Eye (tissue), 1 donor: ENCODE measurements around the gene CD99.
"Not testable (repeated sequence)": the region's sequence is repeated elsewhere in the genome, so short reads cannot be mapped to it uniquely, and the experiment has no call there.

ENCODE experiments used
- DNase-seq: peaks from one replicate; pipeline ENCODE4 v3.0.0-alpha.2; 2015

The CD99 gene

DNA sequence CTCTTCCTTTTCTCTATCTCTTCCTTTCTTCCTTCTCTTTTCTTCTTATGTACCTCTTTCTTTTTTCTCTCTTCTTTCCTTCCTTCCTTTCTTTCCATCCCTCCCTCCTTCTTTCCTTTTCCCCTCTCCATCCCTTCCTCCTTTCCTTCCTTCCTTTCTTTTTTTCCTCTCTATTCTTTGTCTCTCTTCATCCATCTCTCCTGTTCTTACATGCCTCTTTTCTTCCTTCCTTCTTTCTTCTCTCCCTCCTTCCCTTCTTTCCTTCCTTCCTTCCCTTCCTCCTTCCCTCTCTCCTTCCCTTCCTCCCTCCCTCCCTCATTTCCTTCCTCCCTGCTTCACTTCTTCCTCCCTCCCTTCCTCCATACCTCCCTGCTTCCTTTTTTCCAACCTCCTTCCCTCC lies 41.6 kb downstream of the CD99 start:
- no peak for DNase-seq

GRCh38 chrX:2733286-2733685 lies 42.2 kb downstream of the CD99 start:
- DNase-seq: no peak

DNA sequence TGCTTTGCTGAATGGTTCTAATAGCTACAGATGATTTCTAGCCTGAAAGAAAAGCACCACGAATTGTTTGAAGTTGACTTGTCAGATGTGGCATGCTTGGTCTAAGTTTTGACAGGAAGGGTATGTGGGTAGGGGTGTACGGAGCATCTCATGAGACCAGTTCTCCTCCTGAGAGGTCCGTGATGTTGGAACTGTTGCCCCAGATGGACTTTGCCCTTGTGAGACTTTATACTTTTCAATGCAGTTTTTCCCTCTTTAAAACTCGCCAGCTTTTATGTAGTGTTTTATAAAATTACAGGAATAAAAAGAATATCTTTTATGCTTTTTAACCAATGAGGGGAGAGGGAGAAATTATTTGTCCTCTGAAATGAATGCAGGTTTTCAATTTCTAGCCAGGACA lies 44.2 kb downstream of the CD99 start:
- no peak for DNase-seq

- DNase-seq: no peak
Measured at GRCh38 chrX:2740672-2741071, 49.6 kb downstream of the CD99 start.

GRCh38 chrX:2741386-2741785 lies 50.3 kb downstream of the CD99 start:
- no peak for DNase-seq

GRCh38 chrX:2746250-2746649 lies 55.2 kb downstream of the CD99 start:
- DNase-seq: not testable (repeated sequence)

GRCh38 chrX:2748171-2748814 lies 57.2 kb downstream of the CD99 start:
- DNase-seq: no peak

DNA sequence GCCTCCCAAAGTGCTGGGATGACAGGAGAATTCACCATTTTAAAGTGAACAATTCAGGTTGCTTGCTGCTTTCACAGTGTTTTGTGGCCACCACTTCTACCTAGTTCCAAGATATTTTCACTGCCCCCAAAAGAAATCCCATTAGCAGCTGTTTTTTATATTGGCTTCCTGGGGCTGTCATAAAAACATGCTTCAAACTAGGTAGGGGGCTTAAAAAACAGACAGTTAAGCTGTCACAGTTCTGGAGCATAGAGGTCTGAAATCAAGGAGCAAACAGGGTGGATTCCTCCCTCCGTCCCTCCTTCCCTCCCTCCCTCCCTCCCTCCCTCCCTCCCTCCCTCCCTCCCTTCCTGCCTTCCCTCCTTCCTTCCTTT lies 57.7 kb downstream of the CD99 start:
- no peak for DNase-seq

DNA sequence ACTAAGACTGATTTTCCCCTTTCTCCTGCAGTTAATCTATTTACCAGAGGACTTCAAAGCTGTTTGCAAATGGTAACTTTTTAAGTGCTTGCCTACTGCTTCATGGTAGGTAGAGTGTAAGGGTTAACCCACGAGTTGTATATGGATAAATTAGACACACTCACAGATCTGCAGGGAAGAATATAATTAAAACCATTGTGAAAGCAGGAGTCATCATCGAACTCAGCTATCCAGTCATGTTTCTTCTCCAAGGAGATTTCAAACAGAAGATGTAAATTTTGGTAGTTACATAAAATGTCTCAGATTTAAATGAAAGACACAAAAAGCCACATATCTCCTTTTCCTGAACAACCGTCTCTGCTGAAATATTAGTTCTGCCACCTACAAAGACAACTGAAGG lies 60.2 kb downstream of the CD99 start:
- DNase-seq: no peak

GRCh38 chrX:2751874-2752300 lies 60.8 kb downstream of the CD99 start, which contains the start of gene XG:
XG (plus strand) TSS chrX:2752040; CDS start chrX:2752275, 235 bp downstream.
- not testable (repeated sequence) for DNase-seq

DNA sequence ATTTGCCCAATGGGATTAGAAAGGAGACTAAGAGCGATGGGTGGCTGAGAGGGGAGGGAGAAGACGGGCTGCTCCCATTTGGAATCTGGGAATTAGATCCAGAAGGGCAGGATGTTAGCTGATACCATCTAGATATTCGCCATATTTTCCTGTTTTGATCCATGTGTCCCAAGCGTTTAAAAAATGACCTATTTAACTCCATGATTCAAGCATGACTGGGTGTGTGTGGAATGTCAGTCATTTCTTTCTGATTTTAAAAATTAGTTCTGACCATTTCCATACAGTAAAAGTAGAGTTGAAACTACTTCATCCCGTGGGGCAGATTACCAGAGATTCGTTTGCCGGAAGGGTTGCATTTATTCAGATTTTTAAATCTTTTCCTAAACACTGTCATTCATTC lies 61.3 kb downstream of the CD99 start:
- not testable (repeated sequence) for DNase-seq

GRCh38 chrX:2755163-2755715 lies 64.1 kb downstream of the CD99 start:
- not testable (repeated sequence) for DNase-seq

- DNase-seq: no peak
Measured at GRCh38 chrX:2756548-2756947, 65.5 kb downstream of the CD99 start.

DNA sequence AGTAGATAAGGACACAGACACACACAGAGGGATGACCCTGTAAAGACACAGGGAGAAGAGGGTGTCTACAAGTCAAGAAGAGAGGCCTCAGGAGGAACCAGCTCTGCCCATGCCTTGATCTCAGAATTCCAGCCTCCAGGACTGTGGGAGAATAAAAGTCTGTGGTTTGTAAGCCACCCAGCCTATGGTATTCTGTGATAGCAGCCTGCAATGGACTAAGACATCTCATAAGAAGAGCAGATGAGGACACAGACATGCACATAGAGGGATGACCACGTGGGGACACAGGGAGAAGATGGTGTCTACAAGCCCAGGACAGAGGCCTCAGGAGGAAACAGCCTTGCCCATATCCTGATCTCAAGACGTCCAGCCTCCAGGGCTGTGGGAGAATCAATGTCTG lies 70.2 kb downstream of the CD99 start:
- DNase-seq: no peak

GRCh38 chrX:2762671-2763070 lies 71.6 kb downstream of the CD99 start:
- not testable (repeated sequence) for DNase-seq

GRCh38 chrX:2764766-2765548 lies 73.9 kb downstream of the CD99 start:
- DNase-seq: not testable (repeated sequence)

DNA sequence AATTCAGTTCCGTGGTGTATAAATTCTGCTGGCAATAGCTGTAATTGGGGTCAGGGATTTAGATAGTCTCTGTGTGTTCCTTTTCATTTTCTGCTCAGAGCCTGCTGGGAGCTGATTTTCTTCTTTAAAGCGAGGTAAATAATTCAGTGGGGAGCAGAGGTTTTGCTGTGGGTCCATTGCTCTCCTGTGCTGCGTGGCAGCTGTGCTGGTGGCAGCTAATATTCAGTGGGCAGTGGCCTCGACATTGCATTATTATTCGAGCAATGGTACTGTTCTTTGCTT lies 74.4 kb downstream of the CD99 start:
- DNase-seq: no peak

DNA sequence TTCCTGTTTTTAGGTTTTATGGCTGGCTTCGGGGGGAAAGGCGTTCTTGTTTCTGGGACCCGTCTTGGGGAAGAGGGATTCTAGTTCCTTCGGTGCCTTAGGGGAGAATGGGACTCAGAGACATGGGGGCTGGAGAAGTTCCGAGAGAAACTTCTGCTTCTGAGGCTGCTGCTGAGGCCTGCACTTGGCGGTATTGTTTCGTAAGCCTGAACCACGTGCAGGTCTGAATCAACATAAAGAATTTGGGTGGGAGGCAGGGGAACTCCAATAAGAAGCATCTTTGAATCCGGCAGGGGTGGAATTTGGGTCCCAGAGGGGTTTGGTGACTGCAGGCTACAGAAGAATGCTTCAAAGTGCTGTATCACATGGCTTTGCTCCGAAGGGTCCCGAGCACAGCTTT lies 75.8 kb downstream of the CD99 start:
- DNase-seq: peak; percentile 26

DNA sequence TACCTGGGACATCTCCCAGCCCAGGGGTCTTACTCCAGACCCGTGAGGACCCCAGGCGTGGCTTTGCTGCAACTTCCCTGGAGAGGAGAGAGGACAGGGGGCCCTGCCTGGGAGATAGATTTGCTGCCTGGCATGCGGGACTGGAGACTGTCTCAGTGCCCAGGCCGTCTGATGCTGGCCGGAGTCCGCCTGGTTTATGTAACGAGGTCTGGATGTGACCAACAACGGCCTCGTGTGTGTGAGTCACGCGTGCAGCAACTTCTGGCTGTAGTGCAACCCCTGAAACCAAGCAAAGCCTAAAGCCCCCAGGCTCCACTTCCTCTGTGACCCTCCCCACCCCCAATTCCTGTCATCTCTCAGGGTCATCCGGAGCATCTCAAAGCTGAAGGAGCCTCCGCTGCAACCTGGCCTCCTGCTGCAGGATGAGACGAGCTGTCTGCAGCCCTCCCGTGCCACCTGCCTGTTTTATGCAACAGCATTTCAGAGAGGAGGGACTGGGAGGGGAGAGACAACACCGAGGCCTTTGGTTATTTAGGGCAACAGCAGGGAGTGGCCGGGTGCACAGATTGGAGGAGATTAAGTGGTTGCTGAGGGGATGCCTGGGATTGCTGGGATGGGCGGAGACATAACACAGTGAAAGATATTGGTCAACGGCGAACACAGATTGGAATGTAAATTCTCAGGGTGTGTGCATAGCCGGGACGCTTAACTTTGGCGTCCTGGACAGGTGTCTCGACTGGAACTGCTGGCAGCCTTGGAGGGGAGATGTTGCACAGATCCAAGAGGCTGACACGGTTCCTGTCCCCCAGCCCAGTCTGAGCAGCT lies 76.7 kb downstream of the CD99 start:
- DNase-seq: peak; percentile 51

- no peak for DNase-seq
Measured at GRCh38 chrX:2769615-2770014, 78.5 kb downstream of the CD99 start.

DNA sequence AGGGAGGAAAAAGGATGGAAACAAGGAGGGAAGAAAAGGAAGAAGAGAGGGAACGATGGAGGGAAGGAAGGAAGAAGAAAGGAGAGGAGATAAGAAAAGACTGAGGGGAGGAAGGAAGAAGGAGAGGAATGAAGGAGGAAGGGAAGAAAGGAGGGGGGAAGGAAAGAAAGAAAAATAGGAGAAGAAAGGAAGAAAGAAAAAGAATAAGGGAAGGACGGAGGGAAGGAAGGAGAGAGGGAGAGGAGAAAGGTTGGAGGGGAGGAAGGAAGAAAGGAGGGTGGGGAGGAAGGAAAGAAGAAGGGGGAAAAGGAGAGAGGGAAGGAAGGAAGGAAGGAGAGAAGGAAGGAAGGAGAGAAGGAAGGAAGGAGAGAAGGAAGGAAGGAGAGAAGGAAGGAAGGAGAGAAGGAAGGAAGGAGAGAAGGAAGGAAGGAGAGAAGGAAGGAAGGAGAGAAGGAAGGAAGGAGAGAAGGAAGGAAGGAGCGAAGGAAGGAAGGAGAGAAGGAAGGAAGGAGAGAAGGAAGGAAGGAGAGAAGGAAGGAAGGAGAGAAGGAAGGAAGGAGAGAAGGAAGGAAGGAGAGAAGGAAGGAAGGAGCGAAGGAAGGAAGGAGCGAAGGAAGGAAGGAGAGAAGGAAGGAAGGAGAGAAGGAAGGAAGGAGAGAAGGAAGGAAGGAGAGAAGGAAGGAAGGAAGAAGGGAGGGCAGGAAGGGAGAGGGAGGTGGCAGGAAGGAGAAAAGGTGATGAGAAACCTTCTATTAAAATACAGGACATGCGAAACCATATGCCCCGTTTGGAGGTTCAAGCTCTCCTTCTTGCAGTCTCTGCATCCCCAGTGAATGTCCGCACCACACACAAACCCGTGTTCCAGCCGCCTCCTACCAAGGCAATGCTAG lies 82.3 kb downstream of the CD99 start:
- not testable (repeated sequence) for DNase-seq

DNA sequence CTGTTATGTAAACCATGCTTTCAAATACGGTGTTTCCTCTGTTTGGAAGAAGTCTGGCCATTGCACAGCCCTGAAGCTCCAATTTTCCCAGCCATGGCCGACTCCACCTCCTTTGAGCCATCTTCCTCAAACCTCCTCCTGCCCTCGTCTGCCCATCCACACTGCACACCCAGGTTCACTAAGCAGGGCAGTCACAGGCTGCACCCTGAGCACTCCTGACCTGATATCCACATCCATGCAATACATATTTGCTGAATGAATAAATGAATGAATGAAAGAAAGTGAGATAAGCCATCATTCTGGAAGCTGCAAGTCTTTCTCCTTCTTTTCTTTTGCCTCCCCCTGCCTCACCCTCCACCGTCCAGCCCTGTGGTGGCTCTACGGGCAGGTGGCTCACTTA lies 83.0 kb downstream of the CD99 start:
- DNase-seq: no peak
